HG03558 (cell line): ENCODE measurements around the gene CRELD1.

Source experiments
- ATAC-seq: cut with Tn5 transposase; IDR thresholded peaks from one replicate; pipeline ENCODE4 v1.9.1; 2021; ENCODE audit warnings: moderate number of reproducible peaks; ENCODE audit not compliant: unreplicated experiment; ENCODE audit errors: extremely low read depth

Gene CRELD1

GRCh38 chr3:9902372-9903237 lies 31.0 kb upstream of the CRELD1 start, which contains the start of gene IL17RE:
Gene IL17RE, plus strand, starts transcription at chr3:9902848. Its CDS starts 85 bp downstream, at chr3:9902933.
- ATAC-seq: no peak

DNA sequence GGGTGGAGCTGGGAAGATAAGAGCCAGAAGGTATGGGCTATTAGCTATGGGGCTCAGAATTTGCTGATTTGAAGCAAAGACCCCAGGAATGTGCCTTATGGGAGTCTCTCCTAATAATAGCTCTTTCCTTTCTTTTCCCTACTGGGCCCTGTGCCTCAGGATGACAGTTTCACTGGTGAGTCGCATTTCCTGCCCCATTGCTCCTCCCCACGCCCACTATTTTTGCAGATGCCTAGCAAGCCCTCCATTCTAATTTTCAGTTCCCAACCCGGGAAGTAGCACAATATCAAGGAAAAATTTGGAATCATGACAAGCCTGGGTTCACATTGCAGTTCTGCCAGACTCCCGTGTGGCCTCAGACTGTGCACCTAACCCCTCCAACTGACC lies 30.4 kb upstream of the CRELD1 start:
- no peak for ATAC-seq

DNA sequence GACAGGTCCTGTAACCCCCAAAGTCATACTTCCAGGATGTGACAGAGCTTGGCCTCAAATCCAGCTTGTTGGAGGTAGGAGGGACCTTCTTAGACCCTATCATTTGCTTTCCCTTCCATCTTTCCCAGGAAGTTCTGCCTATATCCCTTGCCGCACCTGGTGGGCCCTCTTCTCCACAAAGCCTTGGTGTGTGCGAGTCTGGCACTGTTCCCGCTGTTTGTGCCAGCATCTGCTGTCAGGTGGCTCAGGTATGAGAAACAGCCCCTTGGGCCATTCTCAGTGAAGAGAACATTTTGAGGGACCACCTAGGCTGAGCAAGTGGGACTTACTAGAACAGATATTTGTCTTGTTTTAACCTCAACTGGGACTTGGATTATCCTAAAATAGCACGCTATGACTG lies 29.7 kb upstream of the CRELD1 start:
- ATAC-seq: no peak

DNA sequence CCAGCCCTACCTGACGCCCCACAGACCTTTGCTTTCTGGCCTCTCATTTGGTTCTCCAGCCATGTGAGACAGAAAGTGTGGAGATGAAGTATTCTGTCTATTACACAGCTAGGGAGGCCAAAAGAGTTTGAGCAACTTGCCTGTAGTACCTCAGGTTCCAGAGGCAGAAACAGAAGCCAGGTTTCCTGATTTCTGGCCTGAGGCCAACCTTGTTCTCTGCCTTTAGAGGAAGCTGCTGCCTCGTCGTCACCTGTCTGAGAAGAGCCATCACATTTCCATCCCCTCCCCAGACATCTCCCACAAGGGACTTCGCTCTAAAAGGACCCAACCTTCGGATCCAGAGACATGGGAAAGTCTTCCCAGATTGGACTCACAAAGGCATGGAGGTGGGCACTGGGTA lies 27.2 kb upstream of the CRELD1 start:
- no peak for ATAC-seq

GRCh38 chr3:9908286-9908685 lies 25.3 kb upstream of the CRELD1 start:
- no peak for ATAC-seq

DNA sequence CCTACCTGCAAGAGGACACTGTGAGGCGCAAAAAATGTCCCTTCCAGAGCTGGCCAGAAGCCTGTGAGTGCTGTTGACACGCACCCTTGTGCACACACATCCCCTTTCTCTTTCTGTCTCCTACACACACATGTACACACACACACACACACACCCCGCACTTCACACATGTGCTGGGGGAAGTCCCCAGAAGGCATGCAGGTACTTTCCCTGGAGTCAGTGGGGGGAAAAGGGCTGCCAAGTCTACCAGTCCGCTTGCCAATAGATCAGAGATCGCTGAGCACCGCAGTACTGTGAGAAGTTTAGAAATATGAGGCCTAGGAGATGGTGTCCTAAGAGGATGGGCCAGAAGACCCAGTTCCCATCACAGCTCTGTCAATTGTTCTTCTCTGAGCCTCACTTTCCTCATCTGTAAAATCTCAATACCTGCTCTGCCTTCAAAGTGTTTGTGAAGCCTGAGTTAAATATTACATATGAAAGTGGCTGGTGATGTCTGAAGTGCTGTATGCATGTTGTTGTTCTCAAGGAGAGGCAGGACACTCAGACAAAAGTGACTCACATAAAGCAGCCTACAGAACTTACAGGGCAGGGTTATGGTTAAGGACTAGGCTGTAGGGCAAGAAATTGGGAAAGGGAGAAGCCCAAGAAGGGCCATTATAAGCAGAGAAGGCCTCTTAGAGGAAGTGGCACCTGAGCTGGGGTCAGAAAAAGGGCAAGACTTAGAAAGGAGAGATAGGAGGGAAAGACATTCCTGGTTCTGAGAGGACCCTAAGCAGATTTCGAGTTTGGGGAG lies 24.2 kb upstream of the CRELD1 start:
- ATAC-seq: no peak

DNA sequence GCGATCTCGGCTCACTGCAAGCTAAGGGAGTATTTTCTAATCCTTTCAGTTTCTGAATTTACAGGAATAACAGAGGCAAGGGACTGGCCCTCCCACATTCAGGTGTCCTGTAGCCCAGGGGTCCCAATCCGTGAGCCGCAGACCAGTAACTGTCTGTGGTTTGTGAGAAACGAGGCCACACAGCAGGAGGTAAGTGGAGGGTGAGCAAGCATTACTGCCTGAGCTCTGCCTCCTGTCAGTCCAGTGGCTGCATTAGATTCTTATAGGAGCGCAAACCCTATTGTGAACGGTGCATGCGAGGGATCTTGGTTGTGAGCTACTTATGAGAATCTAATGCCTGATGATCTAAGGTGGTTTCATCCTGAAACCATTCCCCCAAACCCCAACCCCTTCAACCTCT lies 21.8 kb upstream of the CRELD1 start:
- ATAC-seq: no peak

DNA sequence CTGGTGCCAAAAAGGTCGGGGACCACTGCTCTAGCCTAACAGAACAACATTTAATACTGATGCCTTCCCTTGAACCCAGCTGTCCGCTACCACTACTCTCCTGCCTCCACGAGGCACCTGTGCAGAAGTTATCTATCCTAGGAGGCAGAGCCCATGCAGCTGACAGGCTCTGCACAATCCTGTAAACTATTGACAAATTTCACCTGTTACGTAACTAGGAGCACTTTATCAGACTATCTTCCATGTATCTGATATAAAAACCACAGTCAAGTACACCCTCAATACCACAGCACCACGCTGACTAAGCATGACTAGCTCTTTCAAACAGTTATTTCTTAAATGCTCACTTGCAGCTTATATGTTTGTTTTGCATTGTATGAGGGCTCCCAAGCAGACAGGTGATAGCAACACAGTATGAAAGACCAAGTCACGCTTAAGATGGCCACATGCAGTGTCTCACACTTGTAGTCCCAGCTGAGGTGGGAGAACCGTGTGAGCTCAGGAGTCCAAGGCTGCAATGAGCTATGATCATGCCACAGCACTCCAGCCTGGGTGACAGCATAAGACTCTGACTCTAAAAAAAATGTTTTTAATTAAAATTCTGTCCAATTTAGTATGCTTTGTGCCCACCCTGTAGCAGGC lies 21.2 kb upstream of the CRELD1 start:
- no peak for ATAC-seq

GRCh38 chr3:9913601-9914000 lies 20.0 kb upstream of the CRELD1 start:
- no peak for ATAC-seq

DNA sequence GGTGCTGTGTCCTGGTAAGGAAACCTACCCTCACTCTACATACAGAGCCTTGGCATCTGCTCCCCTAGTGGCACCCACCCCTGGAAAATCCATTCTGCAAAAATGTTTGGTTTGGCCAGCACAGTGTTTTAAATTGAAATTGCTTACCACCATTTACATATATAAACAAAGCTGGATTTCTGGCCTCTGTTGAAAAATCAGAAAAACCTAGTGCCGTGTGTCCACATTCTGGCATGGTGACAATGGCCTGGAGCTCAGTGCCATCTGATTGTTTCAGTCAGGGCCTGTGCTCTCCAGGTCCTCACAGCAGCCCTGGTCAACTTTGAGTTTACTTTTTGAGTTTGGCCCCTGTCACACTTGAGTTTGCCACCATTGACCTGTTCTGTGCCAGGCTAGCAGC lies 19.6 kb upstream of the CRELD1 start:
- no peak for ATAC-seq

GRCh38 chr3:9914559-9915253 lies 18.9 kb upstream of the CRELD1 start:
- ATAC-seq: no peak

GRCh38 chr3:9915254-9916141 lies 18.1 kb upstream of the CRELD1 start:
- no peak for ATAC-seq

- ATAC-seq: no peak
Observed at GRCh38 chr3:9916346-9916733, 17.3 kb upstream of the CRELD1 start.

DNA sequence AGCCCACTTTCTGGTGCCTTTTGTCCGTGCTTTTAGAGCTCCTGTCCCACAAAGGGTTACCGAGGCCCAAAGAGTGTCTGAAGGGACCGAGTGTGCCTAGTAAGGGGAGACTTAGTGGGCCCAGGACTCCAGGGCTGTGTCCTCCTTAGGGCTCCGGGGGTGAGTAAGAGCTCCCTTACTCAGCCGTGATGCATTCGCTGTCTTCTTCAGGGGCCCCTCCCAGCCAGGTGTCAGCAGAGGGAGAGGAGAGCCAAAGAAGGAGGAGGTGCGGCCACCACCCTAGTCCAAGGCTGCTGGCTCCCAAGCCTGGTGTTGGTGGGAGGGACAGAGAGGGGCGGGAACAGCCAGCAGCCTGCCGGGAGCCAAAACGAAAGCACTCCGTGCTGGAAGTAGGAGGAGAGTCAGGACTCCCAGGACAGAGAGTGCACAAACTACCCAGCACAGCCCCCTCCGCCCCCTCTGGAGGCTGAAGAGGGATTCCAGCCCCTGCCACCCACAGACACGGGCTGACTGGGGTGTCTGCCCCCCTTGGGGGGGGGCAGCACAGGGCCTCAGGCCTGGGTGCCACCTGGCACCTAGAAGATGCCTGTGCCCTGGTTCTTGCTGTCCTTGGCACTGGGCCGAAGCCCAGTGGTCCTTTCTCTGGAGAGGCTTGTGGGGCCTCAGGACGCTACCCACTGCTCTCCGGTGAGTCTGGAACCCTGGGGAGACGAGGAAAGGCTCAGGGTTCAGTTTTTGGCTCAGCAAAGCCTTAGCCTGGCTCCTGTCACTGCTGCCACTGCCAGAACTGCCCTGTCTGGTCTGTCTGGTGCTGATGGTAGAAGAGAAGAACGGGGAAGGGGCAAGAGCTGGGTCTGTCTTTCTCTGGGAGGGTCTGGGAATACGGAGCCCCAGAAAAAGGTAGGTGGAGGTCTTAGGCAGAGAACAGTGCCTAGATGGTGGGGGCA lies 16.6 kb upstream of the CRELD1 start, which contains the start of gene IL17RC:
Gene IL17RC, plus strand, starts transcription at position 365 of the 947 bp plus-strand sequence. Its CDS starts 218 bp downstream, at position 583.
- no peak for ATAC-seq

DNA sequence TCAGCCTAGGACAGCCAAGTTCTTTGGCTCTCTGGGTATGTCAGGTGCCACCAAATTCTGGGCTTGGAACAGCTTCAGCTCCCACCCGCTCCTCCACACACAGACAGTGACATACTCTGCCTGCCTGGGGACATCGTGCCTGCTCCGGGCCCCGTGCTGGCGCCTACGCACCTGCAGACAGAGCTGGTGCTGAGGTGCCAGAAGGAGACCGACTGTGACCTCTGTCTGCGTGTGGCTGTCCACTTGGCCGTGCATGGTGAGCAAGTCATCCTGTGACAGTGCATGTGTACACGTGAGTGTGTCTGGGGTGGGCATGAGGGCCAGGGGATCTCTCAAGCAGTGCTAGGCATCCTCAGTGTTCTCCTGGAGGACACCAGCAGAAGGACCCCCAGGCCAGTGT lies 15.8 kb upstream of the CRELD1 start:
- ATAC-seq: no peak

- no peak for ATAC-seq
Observed at GRCh38 chr3:9918261-9919038, 15.2 kb upstream of the CRELD1 start.

GRCh38 chr3:9928158-9928557 lies 5.5 kb upstream of the CRELD1 start:
- no peak for ATAC-seq
